Karpas-422 (cell line): ENCODE results near the gene ASTL. TPM values are rescaled to one million over a fixed set of nuclear protein-coding genes. Genes with fewer than 3 reads are reported as not detected.

Experiments used
- DNase-seq: peaks from one replicate; pipeline ENCODE4 v3.0.0-alpha.2; 2015
- H2AFZ ChIP-seq: fragments of 200-600 bp; sonication (generic); 2 replicates; pipeline ENCODE4 v1.6.1; 2014; ENCODE audit warnings: antibody characterized with exemption, low read length, mixed read lengths
- H3K27ac ChIP-seq: fragments of 200-600 bp; sonication (generic); 2 replicates; pipeline ENCODE4 v1.5.1; 2014; ENCODE audit warnings: mild to moderate bottlenecking, low read length, moderate library complexity
- H3K27me3 ChIP-seq: fragments of 200-600 bp; sonication (generic); 2 replicates; pipeline ENCODE4 v1.6.1; 2014; ENCODE audit warnings: low read length, mixed read lengths
- H3K36me3 ChIP-seq: fragments of 200-600 bp; sonication (generic); 2 replicates; pipeline ENCODE4 v1.6.1; 2014; ENCODE audit warnings: low read length, mixed read lengths; ENCODE audit not compliant: insufficient read depth
- H3K4me1 ChIP-seq: fragments of 200-600 bp; sonication (generic); 2 replicates; pipeline ENCODE4 v1.6.1; 2014; ENCODE audit warnings: mild to moderate bottlenecking, low read length, mixed read lengths
- H3K4me2 ChIP-seq: fragments of 200-600 bp; sonication (generic); 2 replicates; pipeline ENCODE4 v1.6.1; 2014; ENCODE audit warnings: low read length, low read depth, mild to moderate bottlenecking; ENCODE audit not compliant: poor library complexity, severe bottlenecking
- H3K4me3 ChIP-seq: fragments of 200-600 bp; sonication (generic); 2 replicates; pipeline ENCODE4 v1.5.1; 2014; ENCODE audit warnings: mild to moderate bottlenecking, antibody characterized with exemption, low read length, mixed read lengths
- H3K79me2 ChIP-seq: fragments of 200-600 bp; sonication (generic); 2 replicates; pipeline ENCODE4 v1.6.1; 2014; ENCODE audit warnings: mild to moderate bottlenecking, low read length, mixed read lengths
- H3K9ac ChIP-seq: fragments of 200-600 bp; sonication (generic); 2 replicates; pipeline ENCODE4 v1.6.0; 2014; ENCODE audit warnings: low read length
- H3K9me2 ChIP-seq: fragments of 200-600 bp; sonication (generic), shearing (Covaris generic); replicated peaks from 2 replicates; pipeline ENCODE4 v1.6.0; 2014; ENCODE audit warnings: mild to moderate bottlenecking, low read length, moderate library complexity; ENCODE audit not compliant: insufficient read depth
- H3K9me3 ChIP-seq: fragments of 300-700, 200-600 bp; sonication (generic); 2 replicates; pipeline ENCODE4 v1.6.1; 2014; ENCODE audit warnings: low read length, mixed read lengths
- H4K20me1 ChIP-seq: fragments of 200-600 bp; sonication (generic); 2 replicates; pipeline ENCODE4 v1.6.1; 2014; ENCODE audit warnings: mild to moderate bottlenecking, antibody characterized with exemption, low read length, low read depth; ENCODE audit not compliant: insufficient read depth
- total RNA-seq: library from RNA; depleted of rRNA; stranded (reverse); fragments of >200 nt; shearing (Covaris generic); gene quantifications from 2 replicates; pipeline ENCODE4 v1.2.3, GENCODE V29; 2014; ENCODE audit warnings: low replicate concordance

ASTL gene
- total RNA-seq, 1 experiment from 2014 or later = not detected

- no peaks in the 10 kb centered on the region for H3K9me2 ChIP-seq
- no peak overlapping the region for H3K9ac ChIP-seq
- H3K27me3 ChIP-seq = no peaks in the 10 kb centered on the region
- peaks cover 48% of the 10 kb centered on the region for H3K4me1 ChIP-seq
- no peaks in the 10 kb centered on the region for H3K79me2 ChIP-seq
- no peak overlapping the region for H3K4me3 ChIP-seq
- no peaks in the 10 kb centered on the region for H3K36me3 ChIP-seq
- H3K4me2 ChIP-seq = no peak overlapping the region
- H4K20me1 ChIP-seq = no peaks in the 10 kb centered on the region
- no peak overlapping the region for H3K27ac ChIP-seq
- no peak overlapping the region for H2AFZ ChIP-seq
- no peaks in the 10 kb centered on the region for H3K9me3 ChIP-seq
- DNase-seq = no peak
Measured at GRCh38 chr2:96083064-96083939, 55.0 kb downstream of the ASTL start.

- Histone ChIP-seq H3K9me2 (no peaks in the 10 kb centered on the region), H3K4me3 (no peak overlapping the region), H3K9ac (no peak overlapping the region), H3K27me3 (no peaks in the 10 kb centered on the region), H3K4me1 (peaks cover 40% of the 10 kb centered on the region), H3K36me3 (no peaks in the 10 kb centered on the region), H3K9me3 (no peaks in the 10 kb centered on the region), H3K79me2 (no peaks in the 10 kb centered on the region), H2AFZ (no peak overlapping the region), H4K20me1 (no peaks in the 10 kb centered on the region), H3K4me2 (no peak overlapping the region), H3K27ac (no peak overlapping the region)
- DNase-seq = no peak
Measured at GRCh38 chr2:96082211-96083063, 55.9 kb downstream of the ASTL start.

- H3K79me2 ChIP-seq = no peaks in the 10 kb centered on the region
- no peak for DNase-seq
- no peak overlapping the region for H3K27ac ChIP-seq
- no peak overlapping the region for H3K4me3 ChIP-seq
- H3K4me2 ChIP-seq = no peak overlapping the region
- peaks cover 28% of the 10 kb centered on the region for H3K4me1 ChIP-seq
- H3K9ac ChIP-seq = no peak overlapping the region
- no peaks in the 10 kb centered on the region for H4K20me1 ChIP-seq
- H3K9me2 ChIP-seq = no peaks in the 10 kb centered on the region
- no peaks in the 10 kb centered on the region for H3K9me3 ChIP-seq
- H3K36me3 ChIP-seq = no peaks in the 10 kb centered on the region
- H3K27me3 ChIP-seq = no peaks in the 10 kb centered on the region
- no peak overlapping the region for H2AFZ ChIP-seq
Measured at GRCh38 chr2:96081042-96081441, 57.3 kb downstream of the ASTL start.

- Histone ChIP-seq H3K79me2 (no peaks in the 10 kb centered on the region), H3K27me3 (no peaks in the 10 kb centered on the region), H3K4me2 (no peak overlapping the region), H3K9me3 (no peaks in the 10 kb centered on the region), H2AFZ (no peak overlapping the region), H3K36me3 (no peaks in the 10 kb centered on the region), H3K4me1 (no peaks in the 10 kb centered on the region), H3K9me2 (no peaks in the 10 kb centered on the region), H3K9ac (no peak overlapping the region), H3K4me3 (no peak overlapping the region), H3K27ac (no peak overlapping the region), H4K20me1 (no peaks in the 10 kb centered on the region)
- DNase-seq = no peak
Measured at GRCh38 chr2:96075199-96075771, 63.0 kb downstream of the ASTL start.

GRCh38 chr2:96074156-96074555 is 64.1 kb downstream of the ASTL start:
- H2AFZ ChIP-seq = no peak overlapping the region
- H3K79me2 ChIP-seq = no peaks in the 10 kb centered on the region
- H3K27ac ChIP-seq = no peak overlapping the region
- no peak overlapping the region for H3K9ac ChIP-seq
- no peaks in the 10 kb centered on the region for H3K27me3 ChIP-seq
- H3K4me2 ChIP-seq = no peak overlapping the region
- no peaks in the 10 kb centered on the region for H3K9me3 ChIP-seq
- no peaks in the 10 kb centered on the region for H4K20me1 ChIP-seq
- no peaks in the 10 kb centered on the region for H3K9me2 ChIP-seq
- no peaks in the 10 kb centered on the region for H3K4me1 ChIP-seq
- no peaks in the 10 kb centered on the region for H3K36me3 ChIP-seq
- H3K4me3 ChIP-seq = no peak overlapping the region
- no peak for DNase-seq

GRCh38 chr2:96073170-96073775 is 65.0 kb downstream of the ASTL start:
- Histone ChIP-seq H3K36me3 (no peaks in the 10 kb centered on the region), H4K20me1 (no peaks in the 10 kb centered on the region), H3K27ac (no peak overlapping the region), H3K9me2 (no peaks in the 10 kb centered on the region), H3K4me3 (no peak overlapping the region), H3K79me2 (no peaks in the 10 kb centered on the region), H3K9ac (no peak overlapping the region), H3K4me1 (no peaks in the 10 kb centered on the region), H3K9me3 (no peaks in the 10 kb centered on the region), H3K27me3 (no peaks in the 10 kb centered on the region), H3K4me2 (no peak overlapping the region), H2AFZ (no peak overlapping the region)
- no peak for DNase-seq
